Vagina (tissue), 2 donors: Measurements from ENCODE around the gene ARID1B.

ENCODE experiments used
- POLR2A ChIP-seq, 2 donors: fragments of 450-650 bp; IDR thresholded peaks; one replicate each; pipeline ENCODE4 v1.6.1; 2017; ENCODE audit warnings: antibody characterized with exemption in 2 of 2, mild to moderate bottlenecking in 2 of 2, moderate library complexity in 2 of 2
- POLR2AphosphoS5 ChIP-seq, 2 donors: sonication (generic); formaldehyde crosslinking; IDR thresholded peaks; one replicate each; pipeline ENCODE4 v1.9.0; 2017; ENCODE audit warnings: antibody characterized with exemption in 2 of 2, mild to moderate bottlenecking in 2 of 2, low read depth in 1 of 2; ENCODE audit not compliant: insufficient read depth in 1 of 2
- TF ChIP-seq, protein P1 (sequence below), 3 experiments: fragments of 450-650 bp in 2 of 3; fragments of 200-600 bp in 1 of 3; sonication (generic) in 1 of 3; IDR thresholded peaks; one replicate each; pipeline ENCODE4 v1.5.1; 2017 to 2019; ENCODE audit warnings: antibody characterized with exemption in 3 of 3, mild to moderate bottlenecking in 2 of 3, moderate library complexity in 2 of 3

DNA sequence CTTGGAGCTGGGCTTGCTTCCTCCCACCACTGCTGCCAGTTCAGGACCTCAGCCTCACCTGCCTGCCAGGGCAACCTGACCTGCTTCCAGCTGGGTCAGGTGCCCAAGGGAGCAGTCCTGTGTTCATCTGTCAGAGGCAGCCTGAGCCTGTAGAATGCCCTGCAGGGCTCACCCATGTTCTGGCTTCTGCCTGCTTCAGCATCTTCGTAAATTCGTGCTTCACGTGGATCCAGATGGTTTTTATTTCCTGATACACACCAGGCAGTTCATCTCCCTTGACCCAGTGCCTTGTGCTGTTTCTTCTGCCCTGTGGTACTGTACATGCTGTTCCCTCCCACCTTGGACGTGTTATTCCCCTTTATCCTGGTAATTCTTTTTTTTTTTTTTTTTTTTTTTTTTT is 50.2 kb downstream of the ARID1B start:
- TF ChIP-seq POLR2A (IDR thresholded peaks at IDR 0.05) (no peak), POLR2AphosphoS5 (IDR thresholded peaks at IDR 0.05; ENCODE audit: insufficient read depth in 1 of 2, low read depth in 1 of 2) (no peak)
- TF ChIP-seq, protein P1, sequence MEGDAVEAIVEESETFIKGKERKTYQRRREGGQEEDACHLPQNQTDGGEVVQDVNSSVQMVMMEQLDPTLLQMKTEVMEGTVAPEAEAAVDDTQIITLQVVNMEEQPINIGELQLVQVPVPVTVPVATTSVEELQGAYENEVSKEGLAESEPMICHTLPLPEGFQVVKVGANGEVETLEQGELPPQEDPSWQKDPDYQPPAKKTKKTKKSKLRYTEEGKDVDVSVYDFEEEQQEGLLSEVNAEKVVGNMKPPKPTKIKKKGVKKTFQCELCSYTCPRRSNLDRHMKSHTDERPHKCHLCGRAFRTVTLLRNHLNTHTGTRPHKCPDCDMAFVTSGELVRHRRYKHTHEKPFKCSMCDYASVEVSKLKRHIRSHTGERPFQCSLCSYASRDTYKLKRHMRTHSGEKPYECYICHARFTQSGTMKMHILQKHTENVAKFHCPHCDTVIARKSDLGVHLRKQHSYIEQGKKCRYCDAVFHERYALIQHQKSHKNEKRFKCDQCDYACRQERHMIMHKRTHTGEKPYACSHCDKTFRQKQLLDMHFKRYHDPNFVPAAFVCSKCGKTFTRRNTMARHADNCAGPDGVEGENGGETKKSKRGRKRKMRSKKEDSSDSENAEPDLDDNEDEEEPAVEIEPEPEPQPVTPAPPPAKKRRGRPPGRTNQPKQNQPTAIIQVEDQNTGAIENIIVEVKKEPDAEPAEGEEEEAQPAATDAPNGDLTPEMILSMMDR (IDR thresholded peaks at IDR 0.05): no peak
